ENCODE data around the gene WDR19.

Gene WDR19

DNA sequence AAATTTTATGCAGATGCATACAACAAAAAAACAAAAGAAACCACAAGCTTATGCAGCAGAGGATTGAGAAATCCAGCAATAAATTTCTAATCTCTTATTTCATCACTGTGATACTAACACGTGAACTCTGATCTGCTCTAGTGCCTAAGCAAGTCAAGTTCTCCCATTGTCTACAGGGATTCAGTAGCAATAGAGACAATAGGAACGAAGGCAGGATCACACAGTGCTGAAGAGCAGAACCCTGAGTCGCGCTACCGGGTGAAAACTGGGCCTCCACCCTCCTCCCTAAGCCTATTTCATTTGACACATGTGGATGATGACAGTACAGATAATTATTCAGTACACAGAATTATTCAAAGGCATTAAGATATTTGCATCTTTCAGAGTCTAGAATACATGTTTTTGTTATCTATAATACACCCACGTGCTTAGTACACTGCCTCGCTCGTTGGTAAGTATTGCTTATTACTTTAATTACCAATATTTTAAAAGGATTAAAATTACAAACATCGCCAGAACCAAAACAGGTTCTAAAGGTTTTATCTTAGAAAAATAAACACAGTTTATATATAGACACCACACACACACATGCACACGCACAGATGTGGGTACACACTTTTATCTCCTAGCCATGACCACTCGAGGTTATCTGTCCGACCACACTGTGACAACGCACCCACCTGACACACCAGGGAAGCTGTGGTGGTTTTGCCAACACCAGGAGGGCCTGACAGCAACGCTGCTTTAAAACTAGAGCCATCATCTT lies 123.8 kb downstream of the WDR19 start:
- no peak for DNase-seq

- peak; percentile 95 for DNase-seq
Measured at GRCh38 chr4:39308611-39309010, 126.3 kb downstream of the WDR19 start.

GRCh38 chr4:39312816-39313215 lies 130.5 kb downstream of the WDR19 start:
- DNase-seq, result no peak

- no peak for DNase-seq
Measured at GRCh38 chr4:39319676-39320075, 137.3 kb downstream of the WDR19 start.

DNA sequence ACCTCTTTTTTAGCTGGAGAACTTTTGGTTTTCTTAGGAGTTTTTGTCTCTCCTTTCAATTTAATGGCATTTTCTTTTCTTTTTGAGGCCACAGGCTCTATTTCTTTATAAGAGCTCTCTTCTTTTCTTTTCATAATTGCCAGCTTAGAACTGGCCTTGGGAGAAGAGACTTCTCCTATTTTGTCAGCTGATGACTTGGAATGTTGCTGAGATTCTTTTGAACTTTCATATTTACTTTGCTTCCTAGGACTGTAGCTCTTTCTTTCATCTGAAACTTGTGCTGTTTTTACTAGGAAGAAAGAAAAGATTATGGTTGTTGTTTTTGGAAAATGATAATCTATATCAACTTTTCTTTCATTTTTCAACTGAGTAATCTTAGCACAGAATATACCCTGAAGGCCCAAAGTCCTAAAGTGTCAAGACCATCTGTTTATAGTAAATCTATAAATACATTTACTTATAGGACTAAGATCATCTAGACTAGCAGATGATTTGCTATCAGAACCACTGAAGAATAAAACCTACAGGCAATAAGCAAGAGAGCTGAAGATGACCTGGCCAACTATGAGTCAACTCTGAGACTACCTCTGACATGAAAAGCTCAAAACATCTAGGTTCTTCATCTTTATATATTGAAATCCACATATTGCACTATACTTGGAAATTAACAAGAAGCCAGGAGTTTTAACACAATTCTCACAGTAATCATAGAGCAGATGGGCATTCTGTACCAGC lies 138.2 kb downstream of the WDR19 start:
- no peak for DNase-seq

DNA sequence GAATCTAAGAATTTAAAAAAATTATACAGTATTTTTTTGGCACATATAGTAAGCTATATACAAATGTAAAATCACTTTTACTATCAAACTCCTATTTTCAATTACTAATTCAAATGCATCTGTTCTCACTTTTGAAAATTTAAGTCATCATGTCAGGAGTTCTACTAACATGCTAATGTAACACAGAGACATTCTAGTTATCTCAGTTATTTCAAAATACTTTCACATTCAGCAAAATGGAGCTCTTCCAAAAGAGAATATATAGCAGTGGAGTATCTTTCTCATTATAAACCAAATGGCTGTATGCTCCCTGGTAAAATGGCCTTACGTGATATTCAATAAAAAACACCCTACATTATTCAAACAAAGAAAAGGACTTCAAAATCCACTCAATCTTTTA lies 141.5 kb downstream of the WDR19 start:
- DNase-seq, result no peak

- no peak for DNase-seq
Measured at GRCh38 chr4:39324446-39324845, 142.1 kb downstream of the WDR19 start.

GRCh38 chr4:39324897-39325613 lies 142.7 kb downstream of the WDR19 start:
- DNase-seq, result no peak

DNA sequence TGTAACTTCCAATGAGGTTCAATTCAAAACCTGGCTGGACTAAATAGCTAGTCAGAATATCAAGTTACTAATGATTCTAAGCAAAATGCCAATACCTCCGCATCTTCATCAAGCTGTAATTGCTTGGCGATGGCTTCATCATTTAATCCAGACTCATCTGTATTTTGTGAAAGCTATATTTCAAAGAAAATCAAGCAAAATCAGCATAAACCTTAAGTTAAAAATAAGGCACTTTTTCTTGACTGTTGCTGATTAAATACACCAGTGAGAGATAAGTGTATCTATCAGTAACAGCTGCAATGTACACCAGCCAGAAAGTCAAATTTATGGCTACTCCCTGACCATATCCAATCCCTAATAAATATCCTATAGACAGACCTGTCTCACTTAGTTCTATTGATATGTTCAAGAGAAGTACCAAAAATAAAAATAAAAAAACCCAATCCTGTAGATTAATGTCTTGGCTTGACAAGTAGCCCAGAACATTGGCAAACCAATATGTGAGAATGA lies 144.2 kb downstream of the WDR19 start:
- DNase-seq, result no peak

DNA sequence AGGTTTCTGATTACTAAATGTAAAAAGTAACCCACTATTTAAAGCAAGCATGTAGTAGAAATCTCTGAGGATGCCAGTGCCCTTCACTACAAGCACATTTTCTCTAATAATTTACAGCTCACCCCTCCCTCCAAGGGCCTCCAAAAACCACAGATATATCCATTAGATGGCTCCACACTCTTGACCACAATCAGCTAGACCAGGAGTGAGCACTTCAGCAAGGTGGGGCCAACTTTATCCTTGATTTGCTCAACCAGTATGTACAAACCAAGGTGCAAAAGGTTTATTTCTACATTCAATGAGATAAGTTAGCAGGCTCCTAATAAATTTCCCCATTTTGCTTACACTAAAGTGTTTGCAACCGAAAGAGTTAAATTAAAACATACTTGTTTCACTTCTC lies 148.0 kb downstream of the WDR19 start:
- no peak for DNase-seq

GRCh38 chr4:39331191-39331590 lies 148.9 kb downstream of the WDR19 start:
- no peak for DNase-seq
